Effector memory CD8-positive, alpha-beta T cell (primary cell): ENCODE measurements around the gene XPO1.

Experiments used
- ATAC-seq: fragments of 150-1000 bp; cut with Tn5 transposase; replicated peaks from 2 replicates; pipeline ENCODE4 v1.10.0; 2021; ENCODE audit warnings: mild to moderate bottlenecking, moderate library complexity
- DNase-seq, 3 experiments: peaks; one replicate each; pipeline ENCODE4 v3.0.0; 2021
- H3K27ac Mint-ChIP-seq, 2 donors: one replicate each; pipeline ENCODE4 v1.8.0; 2022; ENCODE audit warnings: mild to moderate bottlenecking in 2 of 2, mixed read lengths in 2 of 2, moderate library complexity in 2 of 2
- H3K27me3 Mint-ChIP-seq, 2 donors: one replicate each; pipeline ENCODE4 v1.8.0; 2022; ENCODE audit warnings: mixed read lengths in 2 of 2
- H3K36me3 Mint-ChIP-seq: one replicate; pipeline ENCODE4 v1.8.0; 2022; ENCODE audit warnings: mild to moderate bottlenecking, moderate library complexity, mixed read lengths; ENCODE audit not compliant: insufficient read depth
- H3K4me1 Mint-ChIP-seq, 2 donors: one replicate each; pipeline ENCODE4 v1.8.0; 2022; ENCODE audit warnings: low read depth in 2 of 2, mixed read lengths in 2 of 2
- H3K4me3 Mint-ChIP-seq, 2 donors: one replicate each; pipeline ENCODE4 v1.8.0; 2022; ENCODE audit warnings: mild to moderate bottlenecking in 2 of 2, mixed read lengths in 2 of 2, moderate library complexity in 2 of 2
- H3K9me3 Mint-ChIP-seq, 2 donors: one replicate each; pipeline ENCODE4 v1.8.0; 2022; ENCODE audit warnings: mixed read lengths in 2 of 2

Gene XPO1

GRCh38 chr2:61433606-61434005, 104.5 kb downstream of the XPO1 start:
- ATAC-seq: no peak
- peaks cover 17% of the 10 kb centered on the region for H3K36me3 Mint-ChIP-seq
- peaks cover 44 to 61% of the 10 kb centered on the region in 2 donors for H3K4me1 Mint-ChIP-seq
- H3K9me3 Mint-ChIP-seq: peaks cover 0 to 8% of the 10 kb centered on the region in 2 donors
- peak overlapping the region in 1 of 2 donors; percentile 40 for H3K4me3 Mint-ChIP-seq
- no peak for DNase-seq
- no peaks in the 10 kb centered on the region for H3K27me3 Mint-ChIP-seq
- peak overlapping the region in 1 of 2 donors; percentile 53 for H3K27ac Mint-ChIP-seq

DNA sequence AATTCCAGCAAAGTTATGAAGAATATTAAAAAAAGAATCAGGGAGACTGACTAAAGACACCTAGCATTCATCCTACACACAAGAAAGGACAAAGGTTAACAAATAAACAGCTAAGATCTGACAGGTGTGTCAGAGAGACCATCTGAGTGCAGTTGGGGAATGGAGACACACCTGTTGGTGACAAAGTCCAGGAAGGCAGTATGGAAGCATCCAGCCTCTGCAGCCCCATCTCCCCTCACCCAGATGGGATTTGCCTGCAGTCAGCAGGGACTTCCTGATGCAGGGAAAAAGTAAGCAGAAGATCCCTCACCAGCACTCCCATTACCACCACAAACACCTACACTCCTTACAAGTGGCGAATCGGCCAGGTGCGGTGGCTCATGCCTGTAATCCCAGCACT, 105.2 kb downstream of the XPO1 start:
- peak overlapping the region; percentile 7 to 53 for H3K27ac Mint-ChIP-seq
- H3K27me3 Mint-ChIP-seq: no peaks in the 10 kb centered on the region
- DNase-seq (no peak), ATAC-seq (no peak)
- H3K4me3 Mint-ChIP-seq: peak overlapping the region in 1 of 2 donors; percentile 1
- H3K9me3 Mint-ChIP-seq: peaks cover 0 to 7% of the 10 kb centered on the region in 2 donors
- H3K36me3 Mint-ChIP-seq: peaks cover 14% of the 10 kb centered on the region
- H3K4me1 Mint-ChIP-seq: peaks cover 43 to 61% of the 10 kb centered on the region in 2 donors

GRCh38 chr2:61431345-61431744, 106.8 kb downstream of the XPO1 start:
- ATAC-seq (no peak), DNase-seq (no peak)
- Mint-ChIP-seq H3K27ac (peak overlapping the region in 1 of 2 donors; percentile 74), H3K27me3 (no peaks in the 10 kb centered on the region), H3K9me3 (no peaks in the 10 kb centered on the region), H3K4me3 (no peak overlapping the region), H3K36me3 (peaks cover 17% of the 10 kb centered on the region), H3K4me1 (peaks cover 41 to 61% of the 10 kb centered on the region in 2 donors)
